Measurements from ENCODE around the gene HIF1A. TPM values are rescaled to one million over a fixed set of nuclear protein-coding genes. Genes with fewer than 3 reads are reported as not detected.
A peak's percentile ranks its signal among the peaks of the same experiment; 100 is the strongest.

The HIF1A gene
- total RNA-seq, 1 donor, result 816 TPM

- TF ChIP-seq CTCF (IDR thresholded peaks at IDR 0.05; ENCODE audit: extremely low read depth, low read depth, low read length), result no peak
- Histone ChIP-seq H3K4me2 (ENCODE audit: insufficient read depth, low read length) (no peak overlapping the region), H4K20me1 (ENCODE audit: insufficient read depth, low read length) (peaks cover 30% of the 10 kb centered on the region), H2AFZ (ENCODE audit: low read length) (no peak overlapping the region), H3K9me3 (ENCODE audit: low read depth, low read length) (no peaks in the 10 kb centered on the region), H3K79me2 (ENCODE audit: insufficient read depth, low read length) (peaks cover 86% of the 10 kb centered on the region), H3K4me3 (ENCODE audit: insufficient read depth, low read length) (no peak overlapping the region), H3K27me3 (ENCODE audit: insufficient read depth, low read length) (no peaks in the 10 kb centered on the region), H3K4me1 (ENCODE audit: insufficient read depth, low read length) (peaks cover 17% of the 10 kb centered on the region), H3K36me3 (ENCODE audit: insufficient read depth, low read length) (peaks cover 97% of the 10 kb centered on the region), H3K27ac (ENCODE audit: low read depth, low read length) (peak overlapping the region; percentile 49)
- DNase-seq (ENCODE audit: insufficient read length, low spot score, missing footprints), result no peak
Observed at GRCh38 chr14:61736751-61737150, 41.4 kb downstream of the HIF1A start.

GRCh38 chr14:61737915-61738314 is 42.6 kb downstream of the HIF1A start:
- Histone ChIP-seq H4K20me1 (ENCODE audit: insufficient read depth, low read length) (peaks cover 34% of the 10 kb centered on the region), H3K36me3 (ENCODE audit: insufficient read depth, low read length) (peaks cover 96% of the 10 kb centered on the region)

GRCh38 chr14:61739133-61739532 is 43.8 kb downstream of the HIF1A start:
- DNase-seq (ENCODE audit: insufficient read length, low spot score, missing footprints), result no peak
- Histone ChIP-seq H3K27me3 (ENCODE audit: insufficient read depth, low read length) (no peaks in the 10 kb centered on the region), H3K4me1 (ENCODE audit: insufficient read depth, low read length) (peaks cover 20% of the 10 kb centered on the region), H3K27ac (ENCODE audit: low read depth, low read length) (peak overlapping the region; percentile 19), H2AFZ (ENCODE audit: low read length) (no peak overlapping the region), H3K79me2 (ENCODE audit: insufficient read depth, low read length) (peaks cover 90% of the 10 kb centered on the region), H3K4me3 (ENCODE audit: insufficient read depth, low read length) (no peak overlapping the region), H3K9me3 (ENCODE audit: low read depth, low read length) (no peaks in the 10 kb centered on the region), H3K36me3 (ENCODE audit: insufficient read depth, low read length) (peaks cover 96% of the 10 kb centered on the region), H4K20me1 (ENCODE audit: insufficient read depth, low read length) (peaks cover 41% of the 10 kb centered on the region), H3K4me2 (ENCODE audit: insufficient read depth, low read length) (no peak overlapping the region)
- TF ChIP-seq CTCF (IDR thresholded peaks at IDR 0.05; ENCODE audit: extremely low read depth, low read depth, low read length), result no peak

More at GRCh38 chr14:61737915-61738314, 42.6 kb downstream of the HIF1A start:
- no peak overlapping the region for H3K4me3 ChIP-seq (ENCODE audit: insufficient read depth, low read length)
- no peak overlapping the region for H2AFZ ChIP-seq (ENCODE audit: low read length)
- TF ChIP-seq CTCF (IDR thresholded peaks at IDR 0.05; ENCODE audit: extremely low read depth, low read depth, low read length), result no peak
- H3K4me2 ChIP-seq (ENCODE audit: insufficient read depth, low read length), result no peak overlapping the region
- H3K4me1 ChIP-seq (ENCODE audit: insufficient read depth, low read length), result peaks cover 18% of the 10 kb centered on the region
- H3K79me2 ChIP-seq (ENCODE audit: insufficient read depth, low read length), result peaks cover 87% of the 10 kb centered on the region
- no peak for DNase-seq (ENCODE audit: insufficient read length, low spot score, missing footprints)
- no peaks in the 10 kb centered on the region for H3K9me3 ChIP-seq (ENCODE audit: low read depth, low read length)
- H3K27ac ChIP-seq (ENCODE audit: low read depth, low read length), result peak overlapping the region; percentile 19
- no peaks in the 10 kb centered on the region for H3K27me3 ChIP-seq (ENCODE audit: insufficient read depth, low read length)

GRCh38 chr14:61742371-61742770 is 47.1 kb downstream of the HIF1A start:
- Histone ChIP-seq H3K79me2 (ENCODE audit: insufficient read depth, low read length) (peaks cover 83% of the 10 kb centered on the region), H3K36me3 (ENCODE audit: insufficient read depth, low read length) (peaks cover 96% of the 10 kb centered on the region)
- no peak for TF ChIP-seq CTCF (IDR thresholded peaks at IDR 0.05; ENCODE audit: extremely low read depth, low read depth, low read length)

More at GRCh38 chr14:61742371-61742770, 47.1 kb downstream of the HIF1A start:
- Histone ChIP-seq H3K27ac (ENCODE audit: low read depth, low read length) (peak overlapping the region; percentile 47), H3K4me3 (ENCODE audit: insufficient read depth, low read length) (no peak overlapping the region), H4K20me1 (ENCODE audit: insufficient read depth, low read length) (peaks cover 34% of the 10 kb centered on the region), H3K4me2 (ENCODE audit: insufficient read depth, low read length) (no peak overlapping the region), H3K4me1 (ENCODE audit: insufficient read depth, low read length) (peaks cover 32% of the 10 kb centered on the region), H2AFZ (ENCODE audit: low read length) (no peak overlapping the region), H3K9me3 (ENCODE audit: low read depth, low read length) (no peaks in the 10 kb centered on the region), H3K27me3 (ENCODE audit: insufficient read depth, low read length) (no peaks in the 10 kb centered on the region)
- no peak for DNase-seq (ENCODE audit: insufficient read length, low spot score, missing footprints)
